Kidney tubule cell (primary cell): ENCODE measurements around the gene UQCR10.
A peak's percentile ranks its signal among the peaks of the same experiment; 100 is the strongest.
"Not testable (repeated sequence)": the region's sequence is repeated elsewhere in the genome, so short reads cannot be mapped to it uniquely, and the experiment has no call there.

Experiments
- DNase-seq: peaks from one replicate; pipeline ENCODE4 v3.0.0-alpha.2; 2018; ENCODE audit warnings: low spot score

Gene UQCR10

DNA sequence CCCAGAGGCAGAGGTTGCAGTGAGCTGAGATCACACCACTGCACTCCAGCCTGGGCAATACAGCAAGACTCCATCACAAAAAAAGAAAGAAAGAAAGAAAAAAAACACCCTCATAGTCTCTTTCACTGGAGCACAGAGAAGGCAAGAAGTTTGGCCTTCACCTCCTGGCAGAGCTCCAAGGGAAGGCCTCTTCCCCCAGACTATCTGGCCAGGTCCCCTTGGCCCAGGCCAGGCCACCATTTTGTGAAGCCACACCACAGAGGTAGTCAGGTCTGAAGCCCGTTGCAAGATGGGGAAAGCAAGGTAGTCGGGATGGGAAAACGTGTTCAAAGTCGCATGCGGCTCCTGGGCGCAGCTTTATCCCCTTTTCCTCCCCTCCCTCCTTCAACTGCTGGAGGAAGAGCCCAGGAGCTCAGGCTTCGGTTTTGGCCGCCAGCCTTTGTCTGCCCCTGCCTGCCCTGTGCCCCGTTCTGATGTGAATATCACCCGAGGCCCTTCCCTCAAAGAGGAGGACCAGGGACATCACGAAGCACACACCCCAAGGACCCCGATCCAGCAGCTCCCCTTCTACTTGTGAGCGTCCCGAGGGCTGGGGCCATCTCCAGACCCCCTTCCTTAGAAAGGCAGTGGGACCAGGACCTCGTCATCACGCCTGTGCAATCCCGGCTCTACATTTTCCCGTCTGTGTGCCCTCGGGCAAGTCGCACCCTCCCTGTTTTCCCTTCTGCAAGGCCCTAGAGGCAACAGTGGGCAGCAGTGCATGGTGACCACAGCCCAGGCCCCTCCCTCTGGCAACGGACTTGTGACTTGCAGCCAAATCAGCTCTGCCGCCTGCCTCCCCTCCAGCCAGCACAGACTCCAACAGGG lies 29.7 kb upstream of the UQCR10 start:
- no peak for DNase-seq

- DNase-seq = no peak
Observed at GRCh38 chr22:29738118-29738815, 28.9 kb upstream of the UQCR10 start.

- DNase-seq = no peak
Observed at GRCh38 chr22:29739346-29739875, 27.8 kb upstream of the UQCR10 start.

DNA sequence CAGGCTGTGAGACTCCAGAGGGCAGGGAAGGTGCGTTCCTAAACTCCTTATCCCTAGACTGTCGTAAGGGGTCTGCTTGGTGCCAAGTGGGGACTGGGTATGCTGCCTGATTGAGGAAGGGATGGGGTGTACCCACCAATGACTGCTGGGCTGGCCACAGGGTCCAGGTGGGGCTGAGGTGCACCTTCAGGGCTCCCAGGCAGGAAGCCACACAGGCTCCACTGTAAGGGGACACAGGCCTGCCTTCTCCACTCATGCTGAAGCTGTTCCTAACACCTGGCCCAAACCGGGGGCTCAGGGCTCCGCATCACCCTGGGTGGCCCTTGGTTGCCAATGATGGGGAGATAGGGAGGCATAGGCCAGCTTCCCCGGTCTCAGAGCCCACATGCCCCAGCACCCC lies 27.0 kb upstream of the UQCR10 start:
- no peak for DNase-seq

DNA sequence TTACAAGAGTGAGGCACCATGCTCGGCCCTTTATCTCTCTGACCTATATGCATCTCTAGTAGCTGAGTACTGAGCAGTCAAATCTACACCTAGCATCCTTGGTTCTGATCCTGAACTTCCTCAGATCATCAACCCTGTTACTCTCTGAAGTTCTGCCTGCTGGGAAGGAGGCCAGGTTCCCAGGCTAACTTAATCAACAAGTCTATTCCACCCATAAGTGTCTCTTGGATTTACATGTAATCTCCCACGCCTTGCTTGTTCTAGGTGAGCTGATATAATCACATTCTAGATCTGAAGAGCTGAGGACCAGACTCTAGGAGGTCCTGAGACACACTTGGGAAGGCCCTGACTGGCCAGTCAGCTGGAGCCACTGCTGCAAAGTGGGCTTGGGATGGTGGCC lies 25.2 kb upstream of the UQCR10 start:
- no peak for DNase-seq

GRCh38 chr22:29742326-29742725 lies 24.8 kb upstream of the UQCR10 start:
- no peak for DNase-seq

GRCh38 chr22:29744902-29745301 lies 22.3 kb upstream of the UQCR10 start:
- DNase-seq = no peak

DNA sequence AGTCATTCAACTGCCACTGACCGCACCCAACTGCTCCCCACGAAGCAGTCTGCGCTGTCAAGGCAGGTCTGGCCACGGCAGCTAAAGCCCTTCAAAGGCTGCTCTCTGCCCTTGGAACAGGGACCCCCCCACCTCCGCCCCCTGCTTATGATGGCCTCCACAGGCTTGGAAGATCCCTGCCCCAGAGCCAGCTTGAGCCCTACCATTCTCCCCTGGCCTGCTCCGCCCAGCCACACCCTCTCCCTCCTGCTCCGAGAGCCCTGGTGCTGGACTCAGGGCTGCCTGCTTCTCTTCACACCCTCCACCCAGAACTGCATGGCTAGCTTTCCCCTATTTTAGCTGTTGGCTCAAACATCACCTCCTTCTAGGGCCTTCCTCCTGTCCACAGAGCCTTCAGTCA lies 19.3 kb upstream of the UQCR10 start:
- DNase-seq = no peak

GRCh38 chr22:29748248-29748893 lies 18.8 kb upstream of the UQCR10 start:
- peak; percentile 17 for DNase-seq

- no peak for DNase-seq
Observed at GRCh38 chr22:29750029-29750428, 17.1 kb upstream of the UQCR10 start.

GRCh38 chr22:29750559-29751538 lies 16.3 kb upstream of the UQCR10 start:
- no peak for DNase-seq

- DNase-seq = no peak
Observed at GRCh38 chr22:29751669-29752068, 15.5 kb upstream of the UQCR10 start.

GRCh38 chr22:29753808-29754657 lies 13.1 kb upstream of the UQCR10 start:
- no peak for DNase-seq

DNA sequence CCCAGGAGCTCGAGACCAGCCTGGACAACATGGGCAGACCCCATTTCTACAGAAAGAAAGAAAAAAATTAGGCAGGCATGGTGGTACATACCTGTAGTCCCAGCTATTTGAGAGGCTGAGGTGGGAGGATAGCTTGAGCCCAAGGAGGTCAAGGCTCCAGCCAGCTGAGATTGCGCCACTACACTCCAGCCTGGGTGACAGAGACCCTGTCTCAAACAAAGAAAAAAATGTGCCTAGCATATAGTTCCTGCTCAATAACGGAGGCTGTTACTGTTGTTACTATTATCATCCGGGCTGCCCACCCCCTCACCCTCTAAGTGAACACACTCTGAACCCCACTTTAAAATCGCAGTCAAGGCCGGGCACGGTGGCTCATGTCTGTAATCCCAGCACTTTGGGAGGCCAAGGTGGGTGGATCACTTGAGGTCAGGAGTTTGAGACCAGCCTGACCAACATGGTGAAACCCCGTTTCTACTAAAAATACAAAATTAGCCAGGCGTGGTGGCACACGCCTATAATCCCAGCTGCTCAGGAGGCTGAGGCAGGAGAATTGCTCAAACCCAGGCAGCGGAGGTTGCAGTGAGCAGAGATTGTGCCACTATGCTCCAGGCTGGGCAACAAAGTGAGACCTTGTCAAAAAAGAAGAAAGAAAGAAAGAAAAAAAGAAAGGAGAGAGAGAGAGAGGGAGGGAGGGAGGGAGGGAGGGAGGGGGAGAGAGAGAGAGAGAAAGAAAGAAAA lies 12.3 kb upstream of the UQCR10 start:
- not testable (repeated sequence) for DNase-seq

GRCh38 chr22:29755889-29756288 lies 11.3 kb upstream of the UQCR10 start:
- DNase-seq = no peak

GRCh38 chr22:29756341-29756740 lies 10.8 kb upstream of the UQCR10 start:
- DNase-seq = no peak

- DNase-seq = no peak
Observed at GRCh38 chr22:29757096-29757495, 10.1 kb upstream of the UQCR10 start.

- DNase-seq = no peak
Observed at GRCh38 chr22:29758068-29758622, 9.0 kb upstream of the UQCR10 start.

DNA sequence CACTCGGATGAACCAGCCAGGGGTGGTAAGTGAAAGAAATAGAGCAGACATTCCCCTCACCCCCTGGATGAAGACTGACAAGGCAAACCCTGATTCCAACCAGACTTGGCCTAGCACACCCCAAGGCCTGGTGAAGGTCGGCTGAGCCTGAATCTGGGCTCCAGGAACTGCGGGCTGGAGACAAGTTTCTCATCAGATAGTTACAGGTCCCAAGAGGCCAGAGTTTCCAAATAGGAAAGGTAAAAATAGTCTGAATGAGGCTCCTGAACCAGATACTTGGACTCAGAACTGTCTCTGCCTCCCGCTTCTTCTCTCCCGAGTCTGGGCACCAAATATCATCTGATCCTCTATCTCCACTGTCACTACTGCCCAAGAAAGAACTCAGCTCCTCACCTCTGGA lies 8.2 kb upstream of the UQCR10 start:
- DNase-seq = no peak

GRCh38 chr22:29762263-29762662 lies 4.9 kb upstream of the UQCR10 start:
- no peak for DNase-seq
